T-helper 17 cell (primary cell): ENCODE results near the gene FAAH. TPM values are rescaled to one million over a fixed set of nuclear protein-coding genes. Genes with fewer than 3 reads are reported as not detected.

Experiments
- ATAC-seq: fragments of 150-1000 bp; cut with Tn5 transposase; 2 replicates; pipeline ENCODE4 v1.10.0; 2021; ENCODE audit warnings: mild to moderate bottlenecking, moderate library complexity
- DNase-seq, 3 donors: peaks; one replicate each; pipeline versions ENCODE4 v3.0.0 to v3.0.0-alpha.2; 2020 to 2021
- H3K9me3 ChIP-seq: one replicate; pipeline ENCODE4 v1.7.0; 2013; ENCODE audit warnings: low read length, mild to moderate bottlenecking; ENCODE audit not compliant: control insufficient read depth, poor library complexity, severe bottlenecking
- H3K27ac Mint-ChIP-seq: one replicate; pipeline ENCODE4 v1.8.0; 2022; ENCODE audit warnings: mild to moderate bottlenecking, moderate library complexity, mixed read lengths
- H3K27me3 Mint-ChIP-seq: one replicate; pipeline ENCODE4 v1.8.0; 2022; ENCODE audit warnings: mixed read lengths
- H3K36me3 Mint-ChIP-seq: one replicate; pipeline ENCODE4 v1.8.0; 2022; ENCODE audit warnings: low read depth, mixed read lengths
- H3K4me1 Mint-ChIP-seq: one replicate; pipeline ENCODE4 v1.8.0; 2022; ENCODE audit warnings: mild to moderate bottlenecking, mixed read lengths
- H3K4me3 Mint-ChIP-seq: one replicate; pipeline ENCODE4 v1.8.0; 2022; ENCODE audit warnings: mild to moderate bottlenecking, moderate library complexity, mixed read lengths
- total RNA-seq, 4 donors: library from RNA in 2 of 4; stranded (reverse) in 2 of 4; gene quantifications; one replicate each; pipeline ENCODE4 v1.2.3 and lab custom pipeline; 2022 to 2026

The FAAH gene
- total RNA-seq, 2 donors from 2014 or later, result 6.5 to 9.4 TPM

DNA sequence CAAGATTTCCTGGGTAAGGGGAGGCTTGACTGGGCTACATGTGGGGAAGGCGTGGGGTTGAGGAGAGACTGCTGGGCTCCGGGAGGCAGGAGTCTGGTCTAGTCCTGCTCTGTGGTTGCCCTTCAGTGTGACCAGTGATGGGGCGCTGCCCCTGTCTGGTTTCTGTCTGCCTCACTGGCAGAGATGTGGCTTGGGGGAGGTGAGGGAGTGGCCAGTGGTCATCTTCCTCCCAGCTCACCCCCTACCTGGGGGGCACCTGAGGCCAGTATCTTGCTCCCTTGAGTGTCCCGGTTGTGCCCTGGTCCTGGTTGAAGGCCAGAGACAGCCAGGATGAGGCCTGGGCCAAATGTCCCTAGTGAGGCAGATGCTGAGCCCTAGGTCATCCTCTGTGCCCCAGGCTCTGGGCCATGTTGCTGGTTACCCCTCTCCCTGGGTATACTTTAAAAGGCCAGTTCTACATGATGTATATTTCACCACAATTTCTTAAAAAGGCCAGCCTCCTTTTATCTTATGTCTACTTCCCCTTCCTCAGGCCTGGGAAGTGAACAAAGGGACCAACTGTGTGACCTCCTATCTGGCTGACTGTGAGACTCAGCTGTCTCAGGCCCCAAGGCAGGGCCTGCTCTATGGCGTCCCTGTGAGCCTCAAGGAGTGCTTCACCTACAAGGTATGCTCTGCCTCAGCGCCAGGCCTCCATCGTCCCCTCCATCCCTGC, 10.5 kb downstream of the FAAH start:
- no peak overlapping the region for H3K27ac Mint-ChIP-seq
- H3K9me3 ChIP-seq, result no peaks in the 10 kb centered on the region
- ATAC-seq (no peak), DNase-seq (no peak)
- H3K4me3 Mint-ChIP-seq, result no peak overlapping the region
- peaks cover 14% of the 10 kb centered on the region for H3K4me1 Mint-ChIP-seq
- peaks cover 8% of the 10 kb centered on the region for H3K36me3 Mint-ChIP-seq
- no peaks in the 10 kb centered on the region for H3K27me3 Mint-ChIP-seq

DNA sequence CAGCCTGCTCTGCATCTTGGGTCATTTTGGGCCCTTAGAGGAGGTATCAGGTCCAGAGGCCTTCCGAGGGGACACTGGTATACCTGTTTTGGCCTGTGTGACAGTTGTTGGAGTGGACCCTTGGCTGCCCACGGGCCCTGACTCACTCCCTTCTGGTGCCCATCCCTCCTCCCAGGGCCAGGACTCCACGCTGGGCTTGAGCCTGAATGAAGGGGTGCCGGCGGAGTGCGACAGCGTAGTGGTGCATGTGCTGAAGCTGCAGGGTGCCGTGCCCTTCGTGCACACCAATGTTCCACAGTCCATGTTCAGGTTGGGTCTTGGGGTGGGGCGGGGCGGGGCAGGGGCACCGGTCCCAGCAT, 11.1 kb downstream of the FAAH start:
- DNase-seq (no peak), ATAC-seq (no peak)
- no peaks in the 10 kb centered on the region for H3K9me3 ChIP-seq
- Mint-ChIP-seq H3K36me3 (peaks cover 7% of the 10 kb centered on the region), H3K27me3 (no peaks in the 10 kb centered on the region), H3K4me1 (peaks cover 13% of the 10 kb centered on the region), H3K4me3 (no peak overlapping the region), H3K27ac (no peak overlapping the region)

DNA sequence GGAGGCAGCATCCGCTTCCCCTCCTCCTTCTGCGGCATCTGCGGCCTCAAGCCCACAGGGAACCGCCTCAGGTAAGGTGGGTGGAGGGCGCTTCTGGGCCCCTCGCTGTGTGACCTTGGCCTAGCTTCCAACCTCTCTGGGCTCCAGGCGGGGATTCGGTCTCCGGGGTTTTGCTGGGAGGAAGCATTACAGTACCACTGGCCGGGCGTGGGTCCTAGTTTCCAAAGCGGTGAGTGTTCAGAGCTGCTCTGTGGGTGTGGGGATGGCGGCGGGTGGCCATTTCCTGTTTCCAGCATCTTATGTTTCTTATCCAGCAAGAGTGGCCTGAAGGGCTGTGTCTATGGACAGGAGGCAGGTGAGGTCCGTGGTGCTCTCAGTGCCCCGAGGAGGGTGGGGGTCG, 11.6 kb downstream of the FAAH start:
- peaks cover 9% of the 10 kb centered on the region for H3K4me1 Mint-ChIP-seq
- no peaks in the 10 kb centered on the region for H3K9me3 ChIP-seq
- DNase-seq, result no peak
- ATAC-seq, result no peak
- H3K27ac Mint-ChIP-seq, result no peak overlapping the region
- H3K4me3 Mint-ChIP-seq, result no peak overlapping the region
- peaks cover 4% of the 10 kb centered on the region for H3K36me3 Mint-ChIP-seq
- no peaks in the 10 kb centered on the region for H3K27me3 Mint-ChIP-seq

DNA sequence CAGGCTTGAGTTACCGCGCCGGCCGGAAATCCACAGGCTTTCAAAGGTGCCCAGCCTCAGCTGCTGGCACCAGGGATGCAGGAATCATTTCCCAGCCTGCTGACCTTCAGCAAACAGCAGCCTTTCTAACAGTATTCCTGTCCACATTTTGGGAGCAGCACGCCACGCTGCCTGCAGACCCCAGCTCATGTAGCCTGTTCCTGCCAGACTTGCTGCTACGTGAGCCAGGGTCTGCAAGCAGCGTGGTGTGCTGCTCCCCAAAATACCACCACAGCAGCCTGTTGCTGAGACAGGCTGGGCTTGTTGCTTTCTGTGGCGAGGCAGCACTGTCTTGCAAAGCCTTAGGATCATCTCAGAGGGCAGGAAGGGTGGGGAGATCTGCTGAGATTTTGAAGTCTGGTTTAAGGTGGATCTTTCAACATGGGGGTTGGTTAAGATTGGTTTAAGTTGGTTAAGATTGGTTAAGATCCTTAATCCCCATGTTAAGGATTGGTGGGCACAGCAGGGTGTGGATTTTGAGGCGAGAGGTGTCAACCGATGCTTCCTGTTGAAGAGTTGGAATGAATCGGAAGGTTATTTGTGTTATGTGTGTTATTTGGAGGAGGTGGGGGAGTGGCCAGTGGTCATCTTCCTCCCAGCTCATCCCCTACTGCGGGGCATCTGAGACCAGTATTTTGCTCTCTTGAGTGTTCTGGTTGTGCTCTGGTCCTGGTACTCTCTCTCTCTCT, 12.9 kb downstream of the FAAH start:
- peaks cover 4% of the 10 kb centered on the region for H3K36me3 Mint-ChIP-seq
- ATAC-seq (no peak), DNase-seq (no peak)
- peaks cover 9% of the 10 kb centered on the region for H3K4me1 Mint-ChIP-seq
- H3K27ac Mint-ChIP-seq, result no peak overlapping the region
- H3K4me3 Mint-ChIP-seq, result peak overlapping the region; percentile 25
- H3K9me3 ChIP-seq, result no peaks in the 10 kb centered on the region
- H3K27me3 Mint-ChIP-seq, result no peaks in the 10 kb centered on the region

DNA sequence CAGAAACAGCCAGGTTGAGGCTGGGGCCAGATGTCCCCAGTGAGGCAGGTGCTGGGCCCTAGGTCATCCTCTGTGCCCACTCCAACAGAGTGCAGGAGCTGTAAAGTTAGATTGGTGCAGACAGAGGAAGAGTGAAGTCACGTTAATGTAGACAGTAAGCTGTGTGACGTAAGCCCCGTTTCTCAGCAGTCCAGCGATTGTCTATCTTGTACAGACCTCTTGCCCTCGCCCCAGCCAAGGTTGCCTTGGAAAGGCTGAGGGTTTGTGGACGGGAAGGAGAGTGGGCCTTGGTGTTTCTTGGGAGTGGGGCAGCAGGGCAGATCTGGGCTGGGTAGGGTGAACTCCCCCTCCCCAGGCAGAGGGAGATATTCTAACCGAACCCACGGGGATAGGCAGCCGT, 13.5 kb downstream of the FAAH start:
- Mint-ChIP-seq H3K4me1 (peaks cover 9% of the 10 kb centered on the region), H3K36me3 (peaks cover 4% of the 10 kb centered on the region), H3K27me3 (no peaks in the 10 kb centered on the region), H3K27ac (no peak overlapping the region), H3K4me3 (peak overlapping the region; percentile 7)
- no peak for DNase-seq
- no peak for ATAC-seq
- H3K9me3 ChIP-seq, result no peaks in the 10 kb centered on the region

DNA sequence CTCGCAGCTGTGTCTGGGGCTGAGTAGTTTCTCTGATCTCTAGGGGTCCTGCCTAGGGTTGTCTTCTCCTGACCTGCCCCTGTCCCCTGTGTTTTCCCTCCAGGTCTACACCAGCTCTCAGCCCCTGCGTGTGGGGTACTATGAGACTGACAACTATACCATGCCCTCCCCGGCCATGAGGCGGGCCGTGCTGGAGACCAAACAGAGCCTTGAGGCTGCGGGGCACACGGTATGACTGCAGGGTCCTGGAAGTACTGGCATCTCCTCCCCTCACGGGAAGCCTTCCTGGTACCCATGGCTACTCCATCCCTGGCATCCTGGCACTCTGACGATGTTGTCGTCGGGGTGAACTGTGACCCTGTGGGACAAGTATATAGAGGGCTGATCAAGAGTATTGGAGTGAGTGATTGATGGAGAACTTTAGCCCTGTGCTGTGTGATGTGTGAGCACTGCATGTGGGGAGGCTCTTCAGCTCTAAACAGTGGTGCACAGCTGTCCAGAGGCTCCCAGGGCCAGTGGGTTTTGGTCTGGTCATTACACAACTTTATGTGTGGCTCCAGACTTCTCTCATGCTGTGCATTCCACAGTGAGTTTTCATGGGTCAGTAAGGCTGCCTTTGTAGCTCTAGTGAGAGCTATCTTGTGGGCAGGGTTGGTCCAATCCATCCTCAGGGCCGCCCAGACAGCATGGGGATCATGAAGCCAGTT, 14.4 kb downstream of the FAAH start:
- peak overlapping the region; percentile 27 for H3K27ac Mint-ChIP-seq
- no peaks in the 10 kb centered on the region for H3K9me3 ChIP-seq
- no peak for DNase-seq

DNA sequence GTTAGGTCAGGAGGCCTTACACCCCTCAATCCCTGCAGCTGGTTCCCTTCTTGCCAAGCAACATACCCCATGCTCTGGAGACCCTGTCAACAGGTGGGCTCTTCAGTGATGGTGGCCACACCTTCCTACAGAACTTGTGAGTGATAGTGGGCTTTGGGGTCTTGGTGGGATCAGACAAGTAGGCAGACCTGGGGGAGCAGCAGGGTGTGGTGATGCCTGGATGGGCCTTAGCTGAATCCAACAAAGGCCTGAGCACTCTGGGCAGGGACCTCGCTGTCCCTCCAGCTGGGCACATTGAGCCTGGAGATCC, 14.9 kb downstream of the FAAH start:
- no peak for DNase-seq
- Mint-ChIP-seq H3K4me1 (peaks cover 13% of the 10 kb centered on the region), H3K27ac (peak overlapping the region; percentile 27), H3K36me3 (no peaks in the 10 kb centered on the region), H3K4me3 (no peak overlapping the region), H3K27me3 (no peaks in the 10 kb centered on the region)
- no peaks in the 10 kb centered on the region for H3K9me3 ChIP-seq
- no peak for ATAC-seq

More for the DNA sequence above, 14.4 kb downstream of the FAAH start:
- no peak for ATAC-seq
- Mint-ChIP-seq H3K4me3 (no peak overlapping the region), H3K36me3 (peaks cover 2% of the 10 kb centered on the region), H3K27me3 (no peaks in the 10 kb centered on the region), H3K4me1 (peaks cover 10% of the 10 kb centered on the region)

DNA sequence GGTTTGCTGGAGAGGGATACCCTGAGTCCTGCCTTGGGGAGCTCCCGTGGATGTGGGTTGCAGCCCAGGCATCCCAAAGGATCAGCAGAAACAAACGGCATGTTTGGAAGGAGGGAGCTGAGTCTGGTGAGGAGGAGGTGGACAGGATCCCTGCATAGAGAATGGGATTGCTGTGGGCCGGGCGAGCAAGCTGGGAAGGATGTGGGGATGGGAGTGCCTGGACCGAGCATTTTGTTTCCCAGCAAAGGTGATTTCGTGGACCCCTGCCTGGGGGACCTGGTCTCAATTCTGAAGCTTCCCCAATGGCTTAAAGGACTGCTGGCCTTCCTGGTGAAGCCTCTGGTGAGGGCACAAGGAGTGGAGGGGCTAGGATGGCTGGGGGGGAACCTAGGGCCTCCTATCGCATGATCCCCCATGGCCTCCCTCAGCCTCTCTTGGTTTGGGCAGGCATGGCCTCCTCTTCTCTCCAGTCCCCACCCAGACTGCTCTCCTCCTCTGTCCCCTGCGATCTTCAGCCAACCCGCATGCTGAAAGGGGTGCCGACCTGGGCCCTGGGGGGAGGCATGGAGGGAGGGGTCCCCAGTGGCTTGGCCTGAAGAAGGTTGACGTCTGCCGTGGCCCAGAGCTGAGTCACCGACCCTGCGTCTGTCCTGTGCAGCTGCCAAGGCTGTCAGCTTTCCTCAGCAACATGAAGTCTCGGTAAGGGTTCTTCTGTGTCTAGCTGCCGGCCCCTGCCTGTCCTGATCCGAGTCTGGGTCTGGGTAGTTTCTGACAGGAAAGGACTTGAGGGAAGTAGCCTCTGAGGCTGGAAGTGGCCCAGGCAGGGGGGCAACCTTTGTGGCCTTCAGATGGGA, 16.3 kb downstream of the FAAH start:
- H3K36me3 Mint-ChIP-seq, result no peaks in the 10 kb centered on the region
- no peak for ATAC-seq

DNA sequence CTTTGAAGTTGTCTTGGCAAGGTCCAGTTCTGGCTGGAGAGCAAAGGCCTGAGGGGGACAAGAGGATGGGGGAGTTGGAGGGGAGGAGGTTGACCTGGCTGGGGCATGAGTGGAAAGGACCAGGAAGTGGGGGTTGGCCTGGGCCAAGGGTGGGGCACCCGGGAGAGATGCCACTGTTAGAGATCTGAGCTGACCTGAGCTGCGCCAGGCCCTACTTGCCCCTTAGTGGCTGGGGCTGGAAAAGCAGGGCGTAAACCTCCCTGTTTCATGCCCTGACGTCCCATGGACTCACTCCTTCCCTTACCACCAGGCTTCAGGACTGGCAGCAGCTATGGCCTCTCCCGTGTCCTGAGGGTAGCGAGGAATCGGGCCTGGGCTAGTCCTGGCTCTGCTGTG, 16.9 kb downstream of the FAAH start:
- H3K4me1 Mint-ChIP-seq, result peaks cover 23% of the 10 kb centered on the region
- H3K27me3 Mint-ChIP-seq, result no peaks in the 10 kb centered on the region
- no peak overlapping the region for H3K4me3 Mint-ChIP-seq
- no peak overlapping the region for H3K27ac Mint-ChIP-seq
- ATAC-seq, result no peak
- peaks cover 2% of the 10 kb centered on the region for H3K36me3 Mint-ChIP-seq
- no peaks in the 10 kb centered on the region for H3K9me3 ChIP-seq
- no peak for DNase-seq

More for the DNA sequence above, 16.3 kb downstream of the FAAH start:
- no peaks in the 10 kb centered on the region for H3K9me3 ChIP-seq
- no peak overlapping the region for H3K4me3 Mint-ChIP-seq
- no peak overlapping the region for H3K27ac Mint-ChIP-seq
- no peak for DNase-seq
- peaks cover 19% of the 10 kb centered on the region for H3K4me1 Mint-ChIP-seq
- no peaks in the 10 kb centered on the region for H3K27me3 Mint-ChIP-seq

DNA sequence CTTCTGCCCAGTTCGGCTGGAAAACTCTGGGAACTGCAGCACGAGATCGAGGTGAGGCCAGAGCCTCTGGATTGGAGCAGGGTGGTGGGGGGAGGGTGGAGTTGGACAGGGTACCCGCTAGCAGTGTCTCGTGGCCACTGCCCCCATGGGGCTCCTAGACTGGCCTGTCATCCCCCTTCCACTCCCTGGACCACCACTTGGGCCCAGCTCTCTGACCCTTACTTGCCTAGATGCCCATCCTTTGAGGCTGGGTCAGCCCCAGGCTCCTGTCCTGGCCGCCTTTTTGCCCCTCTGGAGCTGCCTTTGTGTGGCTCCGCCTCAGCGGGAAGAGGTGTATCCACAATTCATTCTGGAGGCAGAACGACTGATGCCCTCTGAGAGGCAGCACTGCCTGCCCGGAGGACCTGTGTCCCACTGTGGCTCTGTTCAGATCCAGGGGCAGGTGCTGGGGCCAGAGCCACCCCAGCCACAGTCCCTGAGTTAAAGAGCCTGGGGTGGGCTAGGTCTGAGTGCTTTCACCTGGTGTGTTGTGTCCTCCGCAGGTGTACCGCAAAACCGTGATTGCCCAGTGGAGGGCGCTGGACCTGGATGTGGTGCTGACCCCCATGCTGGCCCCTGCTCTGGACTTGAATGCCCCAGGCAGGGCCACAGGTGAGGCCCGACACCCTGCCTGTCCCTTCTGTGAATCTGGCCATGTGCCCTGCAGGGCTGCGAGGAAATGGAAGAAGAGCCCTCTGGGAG, 17.7 kb downstream of the FAAH start:
- DNase-seq (no peak), ATAC-seq (no peak)
- Mint-ChIP-seq H3K36me3 (peaks cover 2% of the 10 kb centered on the region), H3K27ac (peak overlapping the region; percentile 66), H3K4me3 (peak overlapping the region; percentile 45), H3K4me1 (peaks cover 25% of the 10 kb centered on the region), H3K27me3 (no peaks in the 10 kb centered on the region)
- H3K9me3 ChIP-seq, result no peaks in the 10 kb centered on the region

DNA sequence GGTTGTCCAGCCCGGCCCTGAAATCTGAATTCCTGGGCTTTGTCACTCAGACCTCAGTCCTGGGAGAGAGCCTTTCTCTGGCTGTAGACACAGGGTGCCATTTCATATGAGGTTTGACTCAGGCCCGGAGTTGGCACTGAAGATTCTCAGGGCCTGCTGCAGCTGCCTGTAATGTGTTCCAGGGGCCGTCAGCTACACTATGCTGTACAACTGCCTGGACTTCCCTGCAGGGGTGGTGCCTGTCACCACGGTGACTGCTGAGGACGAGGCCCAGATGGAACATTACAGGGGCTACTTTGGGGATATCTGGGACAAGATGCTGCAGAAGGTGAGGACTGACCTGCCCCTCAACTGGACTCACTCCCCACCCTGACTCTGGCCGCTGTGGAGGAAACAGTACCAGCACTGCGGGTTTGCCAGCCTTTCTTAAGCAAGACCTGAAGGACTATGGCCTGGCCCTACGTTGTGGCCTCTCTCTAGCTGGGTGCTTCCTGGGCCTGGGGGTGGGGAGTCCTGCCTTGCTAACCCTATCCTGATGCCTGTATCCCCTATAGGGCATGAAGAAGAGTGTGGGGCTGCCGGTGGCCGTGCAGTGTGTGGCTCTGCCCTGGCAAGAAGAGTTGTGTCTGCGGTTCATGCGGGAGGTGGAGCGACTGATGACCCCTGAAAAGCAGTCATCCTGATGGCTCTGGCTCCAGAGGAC, 18.9 kb downstream of the FAAH start:
- peaks cover 2% of the 10 kb centered on the region for H3K36me3 Mint-ChIP-seq
- no peaks in the 10 kb centered on the region for H3K9me3 ChIP-seq
- no peaks in the 10 kb centered on the region for H3K27me3 Mint-ChIP-seq
- peak overlapping the region; percentile 98 for H3K27ac Mint-ChIP-seq
- ATAC-seq, result peak; percentile 5
- peaks cover 22% of the 10 kb centered on the region for H3K4me1 Mint-ChIP-seq
- DNase-seq, result no peak
- H3K4me3 Mint-ChIP-seq, result no peak overlapping the region

DNA sequence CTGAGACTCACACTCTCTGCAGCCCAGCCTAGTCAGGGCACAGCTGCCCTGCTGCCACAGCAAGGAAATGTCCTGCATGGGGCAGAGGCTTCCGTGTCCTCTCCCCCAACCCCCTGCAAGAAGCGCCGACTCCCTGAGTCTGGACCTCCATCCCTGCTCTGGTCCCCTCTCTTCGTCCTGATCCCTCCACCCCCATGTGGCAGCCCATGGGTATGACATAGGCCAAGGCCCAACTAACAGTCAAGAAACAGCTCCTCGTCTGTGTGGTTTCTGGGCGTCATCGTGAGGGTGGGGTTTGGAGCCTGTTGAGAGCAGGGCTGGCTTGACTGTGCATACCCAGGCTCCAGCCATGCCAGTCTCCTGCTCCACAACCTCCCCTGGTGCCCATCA, 19.5 kb downstream of the FAAH start:
- peak in 1 of 3 donors; percentile 45 for DNase-seq
- Mint-ChIP-seq H3K36me3 (peaks cover 2% of the 10 kb centered on the region), H3K27me3 (no peaks in the 10 kb centered on the region), H3K4me1 (peaks cover 19% of the 10 kb centered on the region), H3K4me3 (no peak overlapping the region), H3K27ac (peak overlapping the region; percentile 98)
- ATAC-seq, result peak; percentile 94
- H3K9me3 ChIP-seq, result no peaks in the 10 kb centered on the region
